HG03175 (cell line): ENCODE data around the gene RGS17.
"Not testable (repeated sequence)": the region's sequence is repeated elsewhere in the genome, so short reads cannot be mapped to it uniquely, and the experiment has no call there.

ENCODE experiments used
- ATAC-seq: cut with Tn5 transposase; IDR thresholded peaks from one replicate; pipeline ENCODE4 v1.9.1; 2021; ENCODE audit warnings: mild to moderate bottlenecking, moderate library complexity; ENCODE audit not compliant: unreplicated experiment

Gene RGS17

GRCh38 chr6:152999538-152999937, 131.5 kb downstream of the RGS17 start:
- ATAC-seq, result not testable (repeated sequence)

GRCh38 chr6:152993847-152994246, 137.2 kb downstream of the RGS17 start:
- no peak for ATAC-seq

- ATAC-seq, result no peak
These were observed 137.7 kb downstream of the RGS17 start for GRCh38 chr6:152993431-152993830.

- ATAC-seq, result no peak
These were observed 144.1 kb downstream of the RGS17 start for GRCh38 chr6:152986978-152987377.

GRCh38 chr6:152985300-152985699, 145.8 kb downstream of the RGS17 start:
- not testable (repeated sequence) for ATAC-seq

- ATAC-seq, result peak; percentile 22
These were observed 146.6 kb downstream of the RGS17 start for GRCh38 chr6:152984513-152984872.

- peak; percentile 19 for ATAC-seq
These were observed 147.2 kb downstream of the RGS17 start for GRCh38 chr6:152983637-152984512.

GRCh38 chr6:152982904-152983636, 148.0 kb downstream of the RGS17 start, which contains the start of gene FBXO5:
FBXO5 (minus strand) TSS chr6:152983041; CDS start chr6:152982959, 82 bp downstream.
- ATAC-seq, result peak; percentile 84

- no peak for ATAC-seq
These were observed 148.8 kb downstream of the RGS17 start for GRCh38 chr6:152981989-152982903.

- no peak for ATAC-seq
These were observed 149.9 kb downstream of the RGS17 start for GRCh38 chr6:152981219-152981618.

- ATAC-seq, result no peak
These were observed 150.4 kb downstream of the RGS17 start for GRCh38 chr6:152980656-152981055.

- ATAC-seq, result no peak
These were observed 152.0 kb downstream of the RGS17 start for GRCh38 chr6:152979116-152979515.

- ATAC-seq, result no peak
These were observed 153.0 kb downstream of the RGS17 start for GRCh38 chr6:152978058-152978457.

- ATAC-seq, result no peak
These were observed 153.5 kb downstream of the RGS17 start for GRCh38 chr6:152977556-152977955.

- ATAC-seq, result no peak
These were observed 154.3 kb downstream of the RGS17 start for GRCh38 chr6:152976749-152977148.

- ATAC-seq, result peak; percentile 54
These were observed 155.7 kb downstream of the RGS17 start for GRCh38 chr6:152975204-152975915.

GRCh38 chr6:152973916-152974315, 157.2 kb downstream of the RGS17 start:
- no peak for ATAC-seq

GRCh38 chr6:152969688-152970418, 161.2 kb downstream of the RGS17 start:
- ATAC-seq, result no peak

- not testable (repeated sequence) for ATAC-seq
These were observed 164.8 kb downstream of the RGS17 start for GRCh38 chr6:152966168-152966894.
